ENCODE measurements around the gene ADH4.

DNA sequence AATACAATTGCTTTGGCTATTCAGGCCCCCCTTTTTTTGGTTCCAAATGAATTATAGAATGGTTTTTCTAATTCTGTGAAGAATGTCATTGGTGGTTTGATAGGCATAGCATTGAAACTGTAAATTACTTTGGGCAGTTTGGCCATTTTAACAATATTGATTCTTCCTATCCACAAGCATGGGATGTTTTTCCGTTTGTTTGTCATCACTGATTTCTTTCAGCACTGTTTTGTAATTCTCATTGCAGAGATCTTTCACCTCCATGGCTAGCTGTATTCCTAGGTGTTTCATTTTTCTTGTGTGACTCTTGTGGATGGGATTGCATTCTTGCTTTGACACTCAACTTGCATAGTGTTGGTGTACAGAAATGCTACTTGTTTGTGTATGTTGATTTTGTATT is 41.9 kb upstream of the ADH4 start:
- TF ChIP-seq, protein P1, sequence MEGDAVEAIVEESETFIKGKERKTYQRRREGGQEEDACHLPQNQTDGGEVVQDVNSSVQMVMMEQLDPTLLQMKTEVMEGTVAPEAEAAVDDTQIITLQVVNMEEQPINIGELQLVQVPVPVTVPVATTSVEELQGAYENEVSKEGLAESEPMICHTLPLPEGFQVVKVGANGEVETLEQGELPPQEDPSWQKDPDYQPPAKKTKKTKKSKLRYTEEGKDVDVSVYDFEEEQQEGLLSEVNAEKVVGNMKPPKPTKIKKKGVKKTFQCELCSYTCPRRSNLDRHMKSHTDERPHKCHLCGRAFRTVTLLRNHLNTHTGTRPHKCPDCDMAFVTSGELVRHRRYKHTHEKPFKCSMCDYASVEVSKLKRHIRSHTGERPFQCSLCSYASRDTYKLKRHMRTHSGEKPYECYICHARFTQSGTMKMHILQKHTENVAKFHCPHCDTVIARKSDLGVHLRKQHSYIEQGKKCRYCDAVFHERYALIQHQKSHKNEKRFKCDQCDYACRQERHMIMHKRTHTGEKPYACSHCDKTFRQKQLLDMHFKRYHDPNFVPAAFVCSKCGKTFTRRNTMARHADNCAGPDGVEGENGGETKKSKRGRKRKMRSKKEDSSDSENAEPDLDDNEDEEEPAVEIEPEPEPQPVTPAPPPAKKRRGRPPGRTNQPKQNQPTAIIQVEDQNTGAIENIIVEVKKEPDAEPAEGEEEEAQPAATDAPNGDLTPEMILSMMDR (IDR thresholded peaks at IDR 0.05; ENCODE audit: low read length): no peak
- no peak for TF ChIP-seq EZH2 (IDR thresholded peaks at IDR 0.05; ENCODE audit: borderline replicate concordance, low read length)
